ENCODE measurements around the gene ZBTB32.

DNA sequence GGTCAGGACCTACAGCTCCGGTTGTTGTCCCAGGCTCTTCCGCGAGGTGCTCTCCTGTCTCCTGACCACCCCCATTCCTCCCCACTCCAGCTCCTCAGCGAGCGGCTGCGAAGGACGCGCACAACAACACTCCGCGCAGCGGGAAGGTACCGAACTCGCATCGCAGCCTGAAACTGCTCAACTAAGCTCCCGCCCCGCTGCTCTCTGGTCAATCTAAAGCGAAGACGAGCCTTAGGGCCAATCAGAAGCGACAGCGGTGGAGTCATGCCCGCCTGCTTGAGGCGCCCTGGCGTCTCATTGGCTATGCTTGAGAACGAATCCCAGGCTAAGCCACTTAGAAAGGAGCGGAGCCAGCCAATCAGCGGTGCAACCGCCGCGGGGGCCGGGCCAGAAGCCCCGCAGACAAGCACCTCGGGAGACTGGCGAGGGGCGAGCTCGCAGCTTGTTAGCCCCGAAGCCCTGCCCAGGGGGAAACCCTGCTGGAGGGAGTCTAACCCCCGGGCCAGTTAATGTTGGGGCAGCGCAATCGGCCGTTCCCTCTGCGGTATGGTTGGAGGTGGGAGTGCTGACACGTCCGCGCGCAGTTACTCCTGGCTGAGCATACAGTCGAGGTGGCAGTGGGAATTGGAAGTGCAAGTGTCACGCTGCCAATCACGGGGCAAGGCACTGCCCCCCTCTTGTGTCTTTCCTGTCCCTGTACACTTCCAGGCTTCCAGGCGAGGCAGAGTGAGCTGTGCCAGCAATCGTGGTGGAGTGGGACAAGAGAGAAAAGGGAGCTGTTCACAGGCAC, 1.9 kb upstream of the ZBTB32 start:
- TF ChIP-seq, protein P1, sequence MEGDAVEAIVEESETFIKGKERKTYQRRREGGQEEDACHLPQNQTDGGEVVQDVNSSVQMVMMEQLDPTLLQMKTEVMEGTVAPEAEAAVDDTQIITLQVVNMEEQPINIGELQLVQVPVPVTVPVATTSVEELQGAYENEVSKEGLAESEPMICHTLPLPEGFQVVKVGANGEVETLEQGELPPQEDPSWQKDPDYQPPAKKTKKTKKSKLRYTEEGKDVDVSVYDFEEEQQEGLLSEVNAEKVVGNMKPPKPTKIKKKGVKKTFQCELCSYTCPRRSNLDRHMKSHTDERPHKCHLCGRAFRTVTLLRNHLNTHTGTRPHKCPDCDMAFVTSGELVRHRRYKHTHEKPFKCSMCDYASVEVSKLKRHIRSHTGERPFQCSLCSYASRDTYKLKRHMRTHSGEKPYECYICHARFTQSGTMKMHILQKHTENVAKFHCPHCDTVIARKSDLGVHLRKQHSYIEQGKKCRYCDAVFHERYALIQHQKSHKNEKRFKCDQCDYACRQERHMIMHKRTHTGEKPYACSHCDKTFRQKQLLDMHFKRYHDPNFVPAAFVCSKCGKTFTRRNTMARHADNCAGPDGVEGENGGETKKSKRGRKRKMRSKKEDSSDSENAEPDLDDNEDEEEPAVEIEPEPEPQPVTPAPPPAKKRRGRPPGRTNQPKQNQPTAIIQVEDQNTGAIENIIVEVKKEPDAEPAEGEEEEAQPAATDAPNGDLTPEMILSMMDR (conservative IDR thresholded peaks at IDR 0.05), result no peak
- no peak for TF ChIP-seq ZFX (IDR thresholded peaks at IDR 0.05)
